HepG2 (cell line): ENCODE results near the gene ZSWIM8. TPM values are rescaled to one million over a fixed set of nuclear protein-coding genes. Genes with fewer than 3 reads are reported as not detected.
A peak's percentile ranks its signal among the peaks of the same experiment; 100 is the strongest.

Experiments used
- HNRNPLL ChIP-seq: fragments of 200-400 bp; formaldehyde crosslinking; IDR thresholded peaks from 2 replicates; pipeline ENCODE4 v1.6.1; 2017; ENCODE audit warnings: mild to moderate bottlenecking, low read depth, low read length; ENCODE audit not compliant: poor library complexity, severe bottlenecking
- TMF1 ChIP-seq: sonication (generic); formaldehyde crosslinking; IDR thresholded peaks from 2 replicates; pipeline ENCODE4 v1.8.1; 2022; ENCODE audit warnings: low read depth, missing genetic modification reagents
- ZNF407 ChIP-seq: sonication (generic); formaldehyde crosslinking; IDR thresholded peaks from one replicate; pipeline ENCODE4 v1.5.1; 2020; ENCODE audit warnings: mild to moderate bottlenecking, missing genetic modification reagents; ENCODE audit errors: not compliant biosample characterization
- polyA plus RNA-seq, 8 experiments: library from polyadenylated mRNA; depleted of rRNA in 3 of 8; stranded (reverse) in 7 of 8; unstranded in 1 of 8; fragments of >200 nt; fragmentation: Illumina TruSeq in 4 of 8; extraction: Trizol in 4 of 8; gene quantifications; 2 replicates each; pipeline versions ENCODE4 v1.2.1 to v1.2.3, GENCODE V29; 2011 to 2016; ENCODE audit warnings: low read depth in 4 of 8, missing spikeins in 1 of 8, mixed read lengths in 1 of 8; ENCODE audit not compliant: insufficient read depth in 1 of 8
- total RNA-seq, 5 experiments: library from RNA; depleted of rRNA; stranded (reverse); fragments of >200 nt; fragmentation: Illumina TruSeq; extraction: Trizol; gene quantifications; 2 replicates each; pipeline ENCODE4 v1.2.3, GENCODE V29; 2016; ENCODE audit warnings: low read depth in 1 of 5

ZSWIM8 gene
- total and polyA plus RNA-seq, 2 of the 13 experiments (the other 11 are each of a cell fraction or from before 2014, with no cell fraction given): 39.9 to 98.2 TPM

- TF ChIP-seq ZNF407 (CRISPR knock-in tag) (peak; percentile 35), HNRNPLL (peak; percentile 27), TMF1 (CRISPR knock-in tag) (peak; percentile 21; the same call in 1 of the 2 replicates)
- TF ChIP-seq, all 625 proteins: peak for 12
These were observed 54.0 kb downstream of the ZSWIM8 start (continued) for GRCh38 chr10:73839276-73839966.
